Measurements from ENCODE around the gene DOCK8.
A peak's percentile ranks its signal among the peaks of the same experiment; 100 is the strongest.

The DOCK8 gene

DNA sequence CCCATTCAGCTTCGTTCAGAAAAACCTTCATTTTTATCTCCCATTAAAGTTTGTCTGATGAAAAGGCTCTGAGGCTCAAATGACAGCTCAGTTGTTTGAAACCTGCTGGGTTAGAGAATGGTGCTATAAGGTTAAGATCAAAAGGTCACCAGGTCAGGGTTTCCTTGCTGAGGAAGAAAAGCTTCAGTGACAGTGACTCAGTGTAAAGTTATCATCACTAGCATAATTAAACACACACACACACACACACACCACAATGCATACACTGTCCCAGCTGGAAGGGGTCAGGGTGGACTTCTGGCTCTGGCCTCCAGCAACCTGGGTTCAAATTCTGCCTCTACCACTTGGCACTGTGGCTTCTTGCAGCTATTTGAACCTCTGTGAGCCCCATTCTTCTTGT is 281.1 kb downstream of the DOCK8 start:
- peak; percentile 40 for DNase-seq (ENCODE audit: low spot score)

DNA sequence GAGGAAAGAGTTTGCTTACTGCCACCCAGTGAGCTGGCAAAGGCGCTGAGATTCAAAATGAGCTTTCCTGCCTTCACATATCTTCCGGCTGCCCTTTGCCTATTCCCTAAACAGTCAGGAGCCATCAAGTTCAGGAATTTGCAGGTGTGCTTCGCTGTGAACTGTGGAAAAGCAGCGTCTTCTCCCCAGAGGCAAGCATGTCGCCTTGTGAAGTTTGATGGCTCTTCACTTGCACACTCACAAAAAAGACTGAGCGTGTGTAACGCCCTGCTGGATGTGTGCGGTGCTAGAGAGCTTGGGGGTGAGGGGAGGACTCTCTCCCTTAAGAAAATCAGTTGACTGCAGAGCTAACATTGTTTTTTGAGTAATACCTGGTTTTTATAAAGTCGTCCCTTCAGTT is 288.7 kb downstream of the DOCK8 start:
- DNase-seq (ENCODE audit: low spot score) = peak; percentile 23

DNA sequence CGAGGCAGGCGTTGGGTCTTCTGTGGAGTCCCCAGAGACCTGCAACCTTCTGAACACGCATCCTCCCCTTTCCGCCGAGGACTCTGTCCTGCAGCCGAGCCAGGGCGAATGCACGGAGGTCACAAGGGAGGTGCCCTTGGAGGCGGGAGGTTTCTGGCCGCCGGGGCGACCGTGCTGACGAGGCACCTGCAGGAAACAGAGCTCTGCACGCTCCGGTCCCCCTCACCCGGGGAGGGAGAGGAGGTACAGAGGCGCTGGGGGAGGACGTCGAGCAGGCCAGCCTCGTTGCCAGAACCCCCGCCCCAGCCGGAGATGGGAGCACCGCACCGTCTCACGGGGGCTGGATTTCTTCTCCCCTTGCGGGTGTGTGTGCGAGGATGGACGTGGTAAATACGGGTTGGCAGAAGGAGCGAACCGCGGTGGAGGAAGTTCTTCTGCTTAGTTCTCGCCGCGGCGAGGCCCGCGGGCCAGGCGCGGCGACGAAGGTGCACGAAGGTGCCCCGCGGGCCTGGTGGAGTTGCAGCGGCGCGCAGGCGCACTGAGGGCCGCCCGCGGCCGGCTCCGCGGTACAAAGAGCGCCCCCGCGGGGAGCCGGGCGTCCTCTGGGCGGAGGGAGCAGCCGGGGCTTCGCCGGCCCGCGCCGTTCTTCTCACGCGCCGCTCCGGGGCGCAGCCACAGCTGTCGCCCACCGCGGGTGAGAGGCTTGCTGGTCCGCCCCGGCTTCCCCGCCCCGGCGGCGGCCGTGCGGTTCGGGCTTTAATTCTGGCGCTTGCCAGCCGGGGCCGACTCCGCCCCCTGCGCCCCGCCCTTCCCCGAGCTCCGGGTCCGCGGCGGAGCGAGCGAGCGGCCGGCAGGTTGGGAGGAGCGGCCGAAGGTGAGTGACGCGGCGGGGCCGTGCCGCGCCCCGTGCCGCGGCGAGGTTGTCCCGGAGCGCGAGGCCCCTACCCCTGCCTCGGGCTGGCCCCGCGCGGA is 289.5 kb downstream of the DOCK8 start, which contains the start of gene KANK1:
Gene KANK1, plus strand, starts transcription at position 815 of the 972 bp plus-strand sequence.
- peak; percentile 89 for DNase-seq (ENCODE audit: low spot score)

DNA sequence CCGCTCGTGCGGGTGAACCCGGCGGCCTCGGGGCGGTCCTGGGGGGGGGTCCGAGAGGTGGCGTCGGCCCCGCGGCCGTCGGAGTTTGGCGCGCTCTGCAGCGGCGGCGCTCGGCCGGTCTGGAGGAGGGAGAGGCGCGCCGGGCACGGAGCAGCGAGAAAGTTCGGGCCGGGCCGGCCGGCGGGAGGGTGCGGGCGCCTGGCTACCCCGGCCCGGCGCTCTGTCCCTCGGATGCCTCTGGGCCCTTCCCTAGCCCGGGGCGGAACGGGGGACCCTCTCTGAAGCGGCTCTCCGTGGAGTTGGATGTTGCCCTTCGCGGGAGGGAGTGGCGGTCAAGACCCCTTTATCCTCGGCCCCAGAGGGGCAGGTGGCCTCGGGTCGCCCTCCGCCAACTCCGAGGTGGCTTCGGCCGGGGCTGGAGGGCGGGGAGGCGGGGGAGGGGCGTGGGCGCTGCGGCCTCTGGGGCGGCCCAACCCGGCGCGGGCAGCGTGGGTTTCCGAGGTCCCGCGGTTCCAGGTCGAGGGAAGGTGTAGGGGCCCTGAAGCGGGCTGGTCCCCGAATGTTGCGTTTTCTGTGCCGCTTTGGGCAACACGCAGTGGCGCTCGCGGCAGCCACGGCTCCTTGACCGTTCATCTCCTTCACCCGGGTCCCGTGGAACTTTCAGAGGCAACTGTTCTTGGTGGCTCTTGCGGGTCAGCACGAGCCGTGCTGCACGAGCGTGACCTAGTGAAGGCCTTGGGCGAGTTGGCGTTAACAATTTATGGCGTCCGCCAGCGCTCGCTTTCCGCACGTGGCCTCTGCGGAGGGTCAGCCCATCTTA is 290.5 kb downstream of the DOCK8 start:
- DNase-seq (ENCODE audit: low spot score) = peak; percentile 44

- no peak for DNase-seq (ENCODE audit: low spot score)
Measured at GRCh38 chr9:505741-506059, 291.0 kb downstream of the DOCK8 start.

DNA sequence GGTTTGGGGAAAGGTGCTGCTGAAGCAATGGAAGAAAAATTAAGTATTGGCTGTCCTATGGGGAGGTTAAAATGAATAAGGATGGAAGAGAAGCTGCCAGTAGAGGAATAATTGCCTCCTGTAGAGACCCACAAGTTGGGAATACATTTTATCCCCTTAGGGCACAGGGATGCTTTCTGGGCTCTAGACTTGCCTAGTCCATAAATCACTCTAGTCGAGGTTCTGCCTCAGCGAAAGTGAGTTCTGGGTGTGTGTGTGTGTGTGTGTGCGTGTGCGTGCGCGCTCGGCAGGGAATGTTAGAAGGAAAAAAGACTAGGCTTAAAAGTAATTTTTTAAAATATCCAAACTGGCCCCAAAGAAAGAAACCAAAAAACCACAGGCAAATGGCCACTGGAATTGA is 291.6 kb downstream of the DOCK8 start:
- DNase-seq (ENCODE audit: low spot score) = peak; percentile 35

DNA sequence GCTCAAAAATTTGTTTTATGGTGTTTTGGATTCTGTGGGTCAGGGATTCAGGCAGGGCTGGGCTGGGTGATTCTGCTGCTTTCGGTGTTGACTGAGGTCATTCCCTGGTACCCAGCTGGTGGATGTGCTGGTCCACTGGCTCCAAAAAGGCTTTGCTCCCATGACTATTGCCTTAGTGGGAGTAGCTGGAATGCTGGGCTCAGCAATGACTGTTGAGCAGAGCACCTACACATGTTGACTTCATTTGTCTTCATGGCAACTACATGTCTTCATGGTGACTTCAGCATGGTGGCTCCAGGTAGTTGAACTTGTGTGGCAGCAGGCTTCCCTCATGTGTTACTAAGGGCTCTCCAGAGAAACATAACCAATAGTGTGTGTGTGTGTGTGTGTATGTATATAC is 297.2 kb downstream of the DOCK8 start:
- DNase-seq (ENCODE audit: low spot score) = peak; percentile 58

DNA sequence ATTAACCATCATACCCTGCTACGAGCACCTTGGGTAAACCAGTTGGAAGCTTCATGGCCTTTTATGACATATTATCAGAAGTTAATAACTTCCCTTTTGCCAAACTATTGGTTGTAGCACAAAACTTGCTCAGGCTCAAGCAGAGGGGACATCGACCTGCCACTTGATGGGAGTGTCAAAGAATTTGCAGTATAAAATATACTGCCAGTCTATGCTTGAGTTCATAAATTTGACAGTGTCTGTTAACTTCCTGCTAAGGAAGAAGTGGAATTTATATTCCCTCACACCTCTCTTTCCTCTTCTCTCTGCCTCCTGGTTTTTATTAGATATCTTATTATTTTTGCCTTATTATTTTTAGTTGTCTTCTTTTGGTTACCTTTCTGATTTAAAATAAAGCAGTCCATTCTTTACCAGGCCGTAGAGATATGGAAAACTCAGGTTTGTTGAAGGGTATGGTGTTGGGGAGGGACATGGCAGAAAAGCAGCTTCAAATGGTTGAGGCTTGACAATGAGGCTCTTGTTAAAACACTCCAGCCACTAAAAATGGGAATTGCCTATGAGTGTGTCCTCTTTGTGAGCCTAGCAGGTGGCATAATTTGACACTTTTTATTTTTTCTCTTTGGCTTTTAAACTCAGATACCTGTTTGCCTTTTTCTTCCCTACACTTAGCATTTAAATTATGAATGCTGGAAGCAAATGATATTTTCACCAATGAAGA is 298.0 kb downstream of the DOCK8 start:
- DNase-seq (ENCODE audit: low spot score) = no peak
